HL-60 (cell line): ENCODE results near the gene PMEPA1.

Experiments
- CTCF ChIP-seq: IDR thresholded peaks from one replicate; pipeline ENCODE4 v1.5.1; 2011; ENCODE audit warnings: low read length, control low read depth, inconsistent platforms; ENCODE audit not compliant: insufficient read depth
- POLR2AphosphoS5 ChIP-seq: IDR thresholded peaks from 2 replicates; pipeline ENCODE4 v1.6.1; 2012; ENCODE audit warnings: low read depth

GRCh38 chr20:57719951-57720350 lies 10.1 kb upstream of the PMEPA1 start:
- TF ChIP-seq CTCF = no peak
- no peak for TF ChIP-seq POLR2AphosphoS5
